Measurements from ENCODE around the gene GSTT2B. TPM values are rescaled to one million over a fixed set of nuclear protein-coding genes. Genes with fewer than 3 reads are reported as not detected.
A peak's percentile ranks its signal among the peaks of the same experiment; 100 is the strongest.
"Not testable (repeated sequence)": the region's sequence is repeated elsewhere in the genome, so short reads cannot be mapped to it uniquely, and the experiment has no call there.

Gene GSTT2B
- polyA plus RNA-seq, 3 donors: 0.25 to 0.72 TPM; not detected in 1

DNA sequence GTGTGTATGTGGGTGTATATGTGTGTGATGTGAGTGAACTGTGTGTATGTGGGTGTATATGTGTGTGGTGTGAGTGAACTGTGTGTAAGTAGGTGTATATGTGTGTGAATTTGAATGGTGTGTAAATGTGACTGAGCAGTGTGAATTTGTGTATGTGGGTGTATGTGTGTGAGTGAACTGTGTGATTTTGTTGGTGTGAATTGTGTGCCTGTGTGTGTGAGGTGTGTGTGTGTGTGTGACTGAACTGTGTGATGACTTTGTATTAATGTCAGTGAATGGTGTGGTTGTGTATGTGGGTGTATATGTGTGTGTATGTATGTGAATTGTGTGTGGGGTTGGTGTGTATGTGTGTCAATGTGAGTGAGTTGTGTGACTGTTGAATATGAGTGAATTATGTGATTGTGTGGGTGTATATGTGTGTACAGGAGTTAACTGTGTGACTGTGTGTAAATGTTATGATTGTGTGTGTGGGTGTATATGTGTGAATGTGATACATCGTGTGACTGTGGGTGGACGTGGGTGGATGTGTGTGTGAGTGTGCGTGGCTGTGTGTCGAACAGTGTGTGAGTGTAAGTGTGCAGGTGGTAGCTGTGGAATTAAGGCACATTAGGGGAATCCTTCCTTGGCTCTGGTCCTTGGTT is 25.7 kb upstream of the GSTT2B start:
- H3K9ac ChIP-seq (ENCODE audit: insufficient read depth, low read length, poor library complexity, severe bottlenecking); H3K27ac ChIP-seq (ENCODE audit: low read depth in 1 of 2, low read length in 2 of 2); H3K9me3 ChIP-seq (replicated peaks in 1 of 2; ENCODE audit: control insufficient read depth in 1 of 2, insufficient read depth in 1 of 2, low read length in 2 of 2); H3K4me2 ChIP-seq (replicated peaks; ENCODE audit: extremely low read depth, low read length, poor library complexity, severe bottlenecking); H4K20me1 ChIP-seq (ENCODE audit: insufficient read depth, low read length); H3K4me1 ChIP-seq (ENCODE audit: control insufficient read depth in 1 of 2, insufficient read depth in 2 of 2, low read length in 2 of 2); H2AFZ ChIP-seq (ENCODE audit: insufficient read depth, low read depth, low read length, poor library complexity, severe bottlenecking); H3K4me3 Mint-ChIP-seq; DNase-seq; H3K4me1 Mint-ChIP-seq; H3K79me2 ChIP-seq (ENCODE audit: insufficient read depth, low read length); H3K9me3 Mint-ChIP-seq; H3K36me3 ChIP-seq (replicated peaks in 1 of 2; ENCODE audit: control insufficient read depth in 1 of 2, insufficient read depth in 2 of 2, low read length in 2 of 2); H3K27me3 ChIP-seq (ENCODE audit: control insufficient read depth in 2 of 2, insufficient read depth in 2 of 2, low read length in 2 of 2); H3K27me3 Mint-ChIP-seq (ENCODE audit: low read depth in 3 of 3); H3K4me3 ChIP-seq (replicated peaks in 1 of 3; ENCODE audit: low read depth in 2 of 3, low read length in 3 of 3); H3K36me3 Mint-ChIP-seq: not testable (repeated sequence)
- H3K27ac Mint-ChIP-seq: peak overlapping the region in 1 of 7 donors; percentile 9
- 100% methylated on average over 3 of the region's 4 CpGs for WGBS (ENCODE audit: insufficient coverage)
- intact Hi-C loops (cut with micrococcal nuclease): loop anchor here in 1 of 2 donors (10.0 kb wide), 1 partner anchor 188 kb away; no protein-coding TSS in a partner anchor

DNA sequence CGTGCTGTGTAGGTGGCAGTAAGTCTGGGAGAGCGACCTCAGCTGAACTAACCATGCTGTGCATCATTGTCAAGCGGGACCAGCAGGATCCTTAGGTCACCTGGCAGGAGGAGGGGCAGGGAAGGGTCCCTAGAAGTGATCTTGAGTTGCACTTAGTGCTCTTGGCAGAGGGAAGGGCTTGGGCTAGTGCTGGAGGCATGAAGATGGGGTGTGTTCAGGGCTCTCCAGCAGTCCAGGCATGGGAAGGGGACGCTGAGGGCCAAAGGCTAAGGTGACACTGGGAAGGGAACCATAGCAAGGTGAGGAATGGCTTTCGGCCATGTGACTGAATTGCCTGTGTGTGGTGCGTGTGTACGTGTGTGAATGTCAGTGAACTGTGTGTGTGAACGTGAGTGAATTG is 25.1 kb upstream of the GSTT2B start:
- H3K27ac ChIP-seq (ENCODE audit: low read depth in 1 of 2, low read length in 2 of 2); H3K9ac ChIP-seq (ENCODE audit: insufficient read depth, low read length, poor library complexity, severe bottlenecking); H3K36me3 Mint-ChIP-seq; H3K9me3 ChIP-seq (replicated peaks in 1 of 2; ENCODE audit: control insufficient read depth in 1 of 2, insufficient read depth in 1 of 2, low read length in 2 of 2); H3K4me1 ChIP-seq (ENCODE audit: control insufficient read depth in 1 of 2, insufficient read depth in 2 of 2, low read length in 2 of 2); H3K27me3 ChIP-seq (ENCODE audit: control insufficient read depth in 2 of 2, insufficient read depth in 2 of 2, low read length in 2 of 2); H3K4me1 Mint-ChIP-seq; H3K4me3 ChIP-seq (replicated peaks in 1 of 3; ENCODE audit: low read depth in 2 of 3, low read length in 3 of 3); H2AFZ ChIP-seq (ENCODE audit: insufficient read depth, low read depth, low read length, poor library complexity, severe bottlenecking); H3K4me2 ChIP-seq (replicated peaks; ENCODE audit: extremely low read depth, low read length, poor library complexity, severe bottlenecking); H4K20me1 ChIP-seq (ENCODE audit: insufficient read depth, low read length); H3K79me2 ChIP-seq (ENCODE audit: insufficient read depth, low read length); H3K36me3 ChIP-seq (replicated peaks in 1 of 2; ENCODE audit: control insufficient read depth in 1 of 2, insufficient read depth in 2 of 2, low read length in 2 of 2); DNase-seq; H3K4me3 Mint-ChIP-seq; H3K27me3 Mint-ChIP-seq (ENCODE audit: low read depth in 3 of 3); H3K27ac Mint-ChIP-seq; H3K9me3 Mint-ChIP-seq: not testable (repeated sequence)
- WGBS (ENCODE audit: insufficient coverage): 95% methylated on average over 8 of the region's 8 CpGs
- intact Hi-C loops (cut with micrococcal nuclease): loop anchor here in 1 of 2 donors (10.0 kb wide), 1 partner anchor 189 kb away; no protein-coding TSS in a partner anchor

GRCh38 chr22:23984430-23984829 is 23.4 kb upstream of the GSTT2B start:
- no peaks in the 10 kb centered on the region for H3K4me1 ChIP-seq (ENCODE audit: control insufficient read depth in 1 of 2, insufficient read depth in 2 of 2, low read length in 2 of 2)
- H3K9me3 Mint-ChIP-seq: no peaks in the 10 kb centered on the region
- intact Hi-C loops (cut with micrococcal nuclease): loop anchor here in 1 of 2 donors (10.0 kb wide), 1 partner anchor 190 kb away; no protein-coding TSS in a partner anchor
- no peaks in the 10 kb centered on the region for H3K36me3 ChIP-seq (replicated peaks in 1 of 2; ENCODE audit: control insufficient read depth in 1 of 2, insufficient read depth in 2 of 2, low read length in 2 of 2)
- no peak overlapping the region for H3K9ac ChIP-seq (ENCODE audit: insufficient read depth, low read length, poor library complexity, severe bottlenecking)
- no peaks in the 10 kb centered on the region for H3K9me3 ChIP-seq (replicated peaks in 1 of 2; ENCODE audit: control insufficient read depth in 1 of 2, insufficient read depth in 1 of 2, low read length in 2 of 2)
- H3K27me3 ChIP-seq (ENCODE audit: control insufficient read depth in 2 of 2, insufficient read depth in 2 of 2, low read length in 2 of 2): no peaks in the 10 kb centered on the region
- H3K79me2 ChIP-seq (ENCODE audit: insufficient read depth, low read length): no peaks in the 10 kb centered on the region
- H3K4me2 ChIP-seq (replicated peaks; ENCODE audit: extremely low read depth, low read length, poor library complexity, severe bottlenecking): no peak overlapping the region
- H3K36me3 Mint-ChIP-seq: no peaks in the 10 kb centered on the region
- DNase-seq: peak in 1 of 3 donors; percentile 42
- H2AFZ ChIP-seq (ENCODE audit: insufficient read depth, low read depth, low read length, poor library complexity, severe bottlenecking): no peak overlapping the region
- H3K4me3 Mint-ChIP-seq: no peak overlapping the region
- TF ChIP-seq, protein P1, sequence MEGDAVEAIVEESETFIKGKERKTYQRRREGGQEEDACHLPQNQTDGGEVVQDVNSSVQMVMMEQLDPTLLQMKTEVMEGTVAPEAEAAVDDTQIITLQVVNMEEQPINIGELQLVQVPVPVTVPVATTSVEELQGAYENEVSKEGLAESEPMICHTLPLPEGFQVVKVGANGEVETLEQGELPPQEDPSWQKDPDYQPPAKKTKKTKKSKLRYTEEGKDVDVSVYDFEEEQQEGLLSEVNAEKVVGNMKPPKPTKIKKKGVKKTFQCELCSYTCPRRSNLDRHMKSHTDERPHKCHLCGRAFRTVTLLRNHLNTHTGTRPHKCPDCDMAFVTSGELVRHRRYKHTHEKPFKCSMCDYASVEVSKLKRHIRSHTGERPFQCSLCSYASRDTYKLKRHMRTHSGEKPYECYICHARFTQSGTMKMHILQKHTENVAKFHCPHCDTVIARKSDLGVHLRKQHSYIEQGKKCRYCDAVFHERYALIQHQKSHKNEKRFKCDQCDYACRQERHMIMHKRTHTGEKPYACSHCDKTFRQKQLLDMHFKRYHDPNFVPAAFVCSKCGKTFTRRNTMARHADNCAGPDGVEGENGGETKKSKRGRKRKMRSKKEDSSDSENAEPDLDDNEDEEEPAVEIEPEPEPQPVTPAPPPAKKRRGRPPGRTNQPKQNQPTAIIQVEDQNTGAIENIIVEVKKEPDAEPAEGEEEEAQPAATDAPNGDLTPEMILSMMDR (IDR thresholded peaks at IDR 0.05): no peak
- H4K20me1 ChIP-seq (ENCODE audit: insufficient read depth, low read length): no peaks in the 10 kb centered on the region
- no peaks in the 10 kb centered on the region for H3K4me1 Mint-ChIP-seq
- H3K27ac Mint-ChIP-seq: no peak overlapping the region
- WGBS (ENCODE audit: insufficient coverage): 0% methylated on average over 1 of the region's 6 CpGs
- no peak overlapping the region for H3K4me3 ChIP-seq (replicated peaks in 1 of 3; ENCODE audit: low read depth in 2 of 3, low read length in 3 of 3)
- no peak overlapping the region for H3K27ac ChIP-seq (ENCODE audit: low read depth in 1 of 2, low read length in 2 of 2)
- peaks cover 0 to 9% (median 6%) of the 10 kb centered on the region in 3 donors for H3K27me3 Mint-ChIP-seq (ENCODE audit: low read depth in 3 of 3)

DNA sequence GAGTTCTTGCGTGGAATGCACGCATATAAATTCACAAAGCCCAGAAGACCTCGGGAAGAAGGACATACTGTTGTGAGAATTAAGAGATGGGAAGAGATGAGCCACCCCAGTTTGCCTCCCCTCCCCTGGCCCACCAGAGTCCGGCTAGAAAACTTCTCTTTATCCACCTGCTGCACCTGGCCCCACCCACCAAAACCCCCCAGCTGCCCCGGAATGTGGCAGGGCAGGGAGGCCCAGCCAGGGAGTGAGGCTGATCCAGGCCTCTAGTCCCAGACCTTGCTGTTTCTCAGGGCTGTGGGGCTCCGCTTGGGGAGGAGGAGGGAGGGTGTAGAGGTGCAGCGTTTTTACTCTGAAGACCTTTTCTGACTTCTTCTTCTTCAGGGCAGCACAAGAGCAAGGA is 19.6 kb upstream of the GSTT2B start:
- no CpG with 5 or more reads among the region's 7 CpGs for WGBS (ENCODE audit: insufficient coverage)
- H3K9me3 Mint-ChIP-seq; H3K9me3 ChIP-seq (replicated peaks in 1 of 2; ENCODE audit: control insufficient read depth in 1 of 2, insufficient read depth in 1 of 2, low read length in 2 of 2); H3K27ac ChIP-seq (ENCODE audit: low read depth in 1 of 2, low read length in 2 of 2); H3K4me1 Mint-ChIP-seq; H3K36me3 Mint-ChIP-seq; H3K9ac ChIP-seq (ENCODE audit: insufficient read depth, low read length, poor library complexity, severe bottlenecking); H2AFZ ChIP-seq (ENCODE audit: insufficient read depth, low read depth, low read length, poor library complexity, severe bottlenecking); H3K27me3 ChIP-seq (ENCODE audit: control insufficient read depth in 2 of 2, insufficient read depth in 2 of 2, low read length in 2 of 2); H3K4me3 Mint-ChIP-seq; H3K4me1 ChIP-seq (ENCODE audit: control insufficient read depth in 1 of 2, insufficient read depth in 2 of 2, low read length in 2 of 2); H3K4me2 ChIP-seq (replicated peaks; ENCODE audit: extremely low read depth, low read length, poor library complexity, severe bottlenecking); DNase-seq; H3K27me3 Mint-ChIP-seq (ENCODE audit: low read depth in 3 of 3); H4K20me1 ChIP-seq (ENCODE audit: insufficient read depth, low read length); H3K79me2 ChIP-seq (ENCODE audit: insufficient read depth, low read length); H3K27ac Mint-ChIP-seq; H3K36me3 ChIP-seq (replicated peaks in 1 of 2; ENCODE audit: control insufficient read depth in 1 of 2, insufficient read depth in 2 of 2, low read length in 2 of 2); H3K4me3 ChIP-seq (replicated peaks in 1 of 3; ENCODE audit: low read depth in 2 of 3, low read length in 3 of 3): not testable (repeated sequence)
- intact Hi-C loops (cut with micrococcal nuclease): loop anchor here in 1 of 2 donors (10.0 kb wide), 1 partner anchor 194 kb away; no protein-coding TSS in a partner anchor

Measured in CD14-positive monocyte (primary cell).